ENCODE data around the gene FAM32A. TPM values are rescaled to one million over a fixed set of nuclear protein-coding genes. Genes with fewer than 3 reads are reported as not detected.
"Not testable (repeated sequence)": the region's sequence is repeated elsewhere in the genome, so short reads cannot be mapped to it uniquely, and the experiment has no call there.

Gene FAM32A
- total RNA-seq, 1 donor from 2014 or later: 36.9 TPM

GRCh38 chr19:16160943-16161560 lies 24.2 kb upstream of the FAM32A start:
- intact Hi-C loops (cut with DNase I): no loop called here
- no peak for DNase-seq (ENCODE audit: low spot score)

DNA sequence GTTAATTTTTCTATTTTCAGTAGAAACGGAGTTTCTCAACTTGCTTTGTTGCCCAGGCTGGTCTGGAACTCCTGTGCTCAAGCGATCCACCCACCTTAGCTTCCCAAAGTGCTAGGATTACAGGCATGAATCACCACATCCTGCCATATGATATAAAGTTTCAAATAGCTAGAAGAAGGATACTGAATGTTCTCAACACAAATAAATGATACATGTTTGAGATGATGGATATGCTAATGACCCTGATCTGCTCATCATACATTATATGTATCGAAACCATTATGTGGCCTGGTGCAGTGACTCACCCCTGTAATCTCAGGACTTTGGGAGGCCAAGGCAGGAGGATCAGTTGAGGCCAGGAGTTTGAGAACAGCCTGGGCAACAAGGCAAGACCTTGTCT lies 23.4 kb upstream of the FAM32A start:
- intact Hi-C loops (cut with DNase I): no loop called here
- DNase-seq (ENCODE audit: low spot score): no peak

GRCh38 chr19:16164222-16164890 lies 20.9 kb upstream of the FAM32A start:
- intact Hi-C loops (cut with DNase I): no loop called here
- DNase-seq (ENCODE audit: low spot score): no peak

- intact Hi-C loops (cut with DNase I): no loop called here
- DNase-seq (ENCODE audit: low spot score): no peak
These were observed 18.8 kb upstream of the FAM32A start for GRCh38 chr19:16166417-16166816.

DNA sequence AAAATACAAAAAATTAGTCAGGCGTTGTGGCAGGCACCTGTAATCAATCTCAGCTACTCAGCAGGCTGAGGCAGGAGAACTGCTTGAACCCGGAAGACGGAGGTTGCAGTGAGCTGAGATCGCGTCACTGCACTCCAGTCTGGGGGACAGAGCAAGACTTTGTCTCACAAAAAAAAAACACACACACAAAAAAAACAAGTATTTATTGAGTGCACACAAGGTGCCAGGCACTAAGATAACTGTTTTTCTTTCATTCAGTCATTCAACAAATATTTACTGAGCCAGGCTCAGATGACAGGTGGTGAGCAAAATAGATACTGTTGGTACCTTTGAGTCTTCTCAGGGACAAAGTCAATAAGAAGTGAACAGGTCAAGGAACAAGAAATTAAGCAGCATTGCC lies 18.2 kb upstream of the FAM32A start:
- intact Hi-C loops (cut with DNase I): no loop called here
- no peak for DNase-seq (ENCODE audit: low spot score)

DNA sequence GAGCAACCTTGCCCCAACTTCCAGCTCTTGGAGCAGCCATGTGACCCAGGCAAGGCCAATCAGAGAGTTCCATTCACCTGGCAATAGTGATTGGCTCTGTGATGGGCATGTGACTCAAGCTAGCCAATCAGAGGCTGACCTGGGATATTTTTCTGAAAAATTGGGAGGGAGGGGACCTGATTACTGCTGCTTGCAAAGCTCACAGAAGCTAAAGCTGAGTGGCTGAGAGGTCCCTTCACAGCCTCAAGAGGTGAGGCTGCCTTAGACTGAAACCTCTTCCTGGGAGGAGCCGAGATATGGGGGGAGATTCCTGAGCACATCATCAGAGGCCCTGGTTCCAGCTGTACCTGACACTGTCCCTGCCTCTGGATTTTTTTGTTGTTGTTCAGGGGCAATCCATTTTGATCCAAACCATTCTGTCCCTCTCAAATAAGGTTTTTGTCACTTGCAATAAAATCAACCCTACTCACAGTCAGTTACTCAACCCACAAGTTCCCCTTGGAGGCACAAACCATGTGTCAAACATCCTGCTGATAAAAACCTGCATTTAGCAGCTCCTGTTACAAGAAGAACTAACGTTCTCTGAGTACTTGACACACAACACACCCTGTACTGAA lies 16.6 kb upstream of the FAM32A start:
- intact Hi-C loops (cut with DNase I): no loop called here
- DNase-seq (ENCODE audit: low spot score): no peak

- no peak for DNase-seq (ENCODE audit: low spot score)
- intact Hi-C loops (cut with DNase I): no loop called here
These were observed 15.1 kb upstream of the FAM32A start for GRCh38 chr19:16170134-16170533.

GRCh38 chr19:16175954-16176353 lies 9.3 kb upstream of the FAM32A start:
- no peak for DNase-seq (ENCODE audit: low spot score)
- intact Hi-C loops (cut with DNase I): no loop called here

- DNase-seq (ENCODE audit: low spot score); intact Hi-C loops (cut with DNase I): not testable (repeated sequence)
These were observed 6.3 kb upstream of the FAM32A start for GRCh38 chr19:16178866-16179265.

DNA sequence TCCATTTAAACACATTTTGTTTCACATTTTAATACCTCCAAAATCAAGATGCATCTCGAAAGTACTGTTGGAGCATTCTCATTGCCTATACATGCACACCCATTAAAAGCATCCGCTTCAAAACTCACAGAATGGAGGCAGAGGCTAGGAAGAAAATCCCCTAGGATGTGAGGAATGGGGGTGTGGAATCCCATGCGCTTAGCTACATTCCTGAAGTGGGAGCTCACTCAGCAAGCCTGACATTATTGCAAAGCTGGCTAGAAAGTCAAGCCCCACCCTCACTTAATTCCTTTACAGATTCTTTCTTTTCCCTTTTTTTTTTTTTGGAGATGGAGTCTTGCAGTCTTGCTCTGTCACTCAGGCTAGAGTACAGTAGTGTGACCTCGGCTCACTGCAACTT lies 4.6 kb upstream of the FAM32A start:
- no peak for DNase-seq (ENCODE audit: low spot score)
- intact Hi-C loops (cut with DNase I): loop anchor here (5.0 kb wide), 1 partner anchor 553 kb away; no protein-coding TSS in a partner anchor

DNA sequence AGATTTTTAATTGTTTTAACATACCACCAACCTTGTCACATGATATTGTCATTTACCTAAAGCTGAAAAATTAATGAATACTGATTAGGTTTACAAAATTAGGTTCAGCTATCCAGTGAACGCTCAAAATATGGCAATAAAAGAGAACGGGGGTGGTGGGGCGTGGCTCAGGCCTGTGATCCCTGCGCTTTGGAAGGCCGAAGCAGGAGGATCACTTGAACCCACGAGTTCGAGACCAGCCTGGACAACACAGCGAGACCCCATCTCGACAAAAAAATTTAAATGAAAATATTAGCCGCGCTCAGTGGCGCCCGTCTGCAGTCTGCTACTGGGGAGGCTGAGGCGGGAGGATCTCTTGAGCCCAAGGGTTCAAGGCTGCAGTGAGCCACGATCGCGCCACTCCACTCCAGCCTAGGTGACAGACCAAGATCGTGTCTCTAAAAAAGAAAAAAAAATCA lies 516 bp upstream of the FAM32A start:
- intact Hi-C loops (cut with DNase I): loop anchor here (5.0 kb wide), 2 partner anchors 72 to 557 kb away; partner anchors contain the start of gene RAB8A
- DNase-seq (ENCODE audit: low spot score): no peak

DNA sequence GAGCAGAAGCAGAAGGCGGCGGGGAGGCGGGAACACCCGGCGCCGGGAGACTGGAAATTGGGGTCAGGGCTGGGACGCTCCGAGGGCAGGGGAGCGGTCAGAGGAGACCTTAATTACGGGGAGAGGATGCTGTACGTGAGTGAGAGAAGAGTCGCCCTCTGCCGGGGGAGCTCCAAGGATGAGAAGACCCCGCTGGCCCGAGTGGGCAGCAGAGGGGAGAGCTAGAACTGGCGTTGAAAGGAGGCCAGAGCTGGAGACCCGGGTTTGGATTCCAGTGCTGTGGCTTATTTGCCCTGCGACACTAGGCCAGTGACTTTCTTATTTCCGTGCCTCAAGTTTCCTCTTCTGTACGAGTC lies 536 bp downstream of the FAM32A start:
- DNase-seq (ENCODE audit: low spot score): no peak
- intact Hi-C loops (cut with DNase I): loop anchor here (5.0 kb wide), 1 partner anchor 73 kb away; the partner anchor contains the start of gene RAB8A

- DNase-seq (ENCODE audit: low spot score): no peak
- intact Hi-C loops (cut with DNase I): loop anchor here (5.0 kb wide), 1 partner anchor 76 kb away; the partner anchor contains the start of gene RAB8A
These were observed 3.3 kb downstream of the FAM32A start for GRCh38 chr19:16188521-16188920.

GRCh38 chr19:16190198-16190597 lies 5.0 kb downstream of the FAM32A start:
- intact Hi-C loops (cut with DNase I): no loop called here
- no peak for DNase-seq (ENCODE audit: low spot score)

DNA sequence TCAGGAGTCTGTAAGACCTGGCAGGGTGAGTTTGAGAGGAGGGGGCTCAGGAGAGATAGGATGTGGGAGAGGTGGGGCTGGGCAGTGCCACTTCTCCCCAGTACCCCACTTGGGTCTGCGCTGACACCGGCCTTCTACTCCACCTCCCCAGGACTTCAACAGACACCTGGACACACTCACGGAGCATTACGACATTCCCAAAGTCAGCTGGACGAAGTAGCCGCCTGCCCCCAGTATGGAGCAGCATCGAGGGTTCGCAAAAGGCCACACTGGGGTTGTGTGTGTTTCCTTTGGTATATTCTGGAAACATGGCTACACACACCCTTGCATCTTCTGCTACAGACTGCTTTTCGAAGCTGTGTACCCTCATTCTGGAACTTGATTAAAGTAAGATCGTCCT lies 5.5 kb downstream of the FAM32A start:
- DNase-seq (ENCODE audit: low spot score): no peak
- intact Hi-C loops (cut with DNase I): no loop called here

- no peak for DNase-seq (ENCODE audit: low spot score)
- intact Hi-C loops (cut with DNase I): no loop called here
These were observed 6.2 kb downstream of the FAM32A start for GRCh38 chr19:16191216-16191908.

- intact Hi-C loops (cut with DNase I): no loop called here
- DNase-seq (ENCODE audit: low spot score): no peak
These were observed 8.3 kb downstream of the FAM32A start for GRCh38 chr19:16193466-16193865.

DNA sequence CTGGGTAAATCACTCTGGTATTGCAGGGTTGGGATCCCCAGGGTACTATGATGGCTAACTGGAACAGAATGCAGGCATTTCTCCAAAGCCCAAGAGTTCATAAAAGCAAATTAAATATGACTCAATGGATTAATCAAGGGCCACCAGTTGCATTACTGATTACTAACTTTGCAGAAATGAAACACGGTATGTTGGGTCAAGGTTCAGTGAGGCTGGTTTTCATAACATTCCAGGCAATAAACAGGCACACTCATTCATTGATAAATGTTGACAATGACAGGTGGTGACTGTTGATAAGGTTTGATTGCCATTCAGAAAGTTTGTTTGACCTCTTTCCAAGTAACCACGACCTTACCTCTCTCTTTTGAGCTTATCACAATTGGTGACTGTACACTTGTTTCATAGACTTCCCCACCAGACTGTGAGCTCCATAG lies 12.0 kb downstream of the FAM32A start:
- no peak for DNase-seq (ENCODE audit: low spot score)
- intact Hi-C loops (cut with DNase I): loop anchor here (5.0 kb wide), 1 partner anchor 185 kb away; no protein-coding TSS in a partner anchor

- intact Hi-C loops (cut with DNase I): loop anchor here (5.0 kb wide), 1 partner anchor 185 kb away; no protein-coding TSS in a partner anchor
- DNase-seq (ENCODE audit: low spot score): peak; percentile 99
These were observed 12.6 kb downstream of the FAM32A start, which contains the start of gene AP1M1 for GRCh38 chr19:16197622-16198369. Gene AP1M1, plus strand, starts transcription at chr19:16197911. Its CDS starts 116 bp downstream, at chr19:16198027.

All from cardiac septum (tissue), 1 donor.